Astrocyte of the spinal cord (primary cell): ENCODE measurements around the gene SLC8A3.

Experiments used
- DNase-seq: peaks from one replicate; pipeline ENCODE4 v3.0.0; 2011; ENCODE audit warnings: low read depth, low spot score
- H3K4me3 ChIP-seq: 2 replicates; pipeline ENCODE4 v1.5.1; 2011; ENCODE audit warnings: low read depth, mild to moderate bottlenecking, low read length, moderate library complexity
- in situ Hi-C: cut with HindIII; loops from 2 replicates; pipeline ENCODE4 v1.10.0; 2017; ENCODE audit warnings: low sequenced_read_pairs
- TF ChIP-seq, protein P1 (sequence below): IDR thresholded peaks from 2 replicates; pipeline ENCODE4 v1.5.1; 2012; ENCODE audit warnings: low read depth, mild to moderate bottlenecking, low read length, inconsistent platforms

The SLC8A3 gene

DNA sequence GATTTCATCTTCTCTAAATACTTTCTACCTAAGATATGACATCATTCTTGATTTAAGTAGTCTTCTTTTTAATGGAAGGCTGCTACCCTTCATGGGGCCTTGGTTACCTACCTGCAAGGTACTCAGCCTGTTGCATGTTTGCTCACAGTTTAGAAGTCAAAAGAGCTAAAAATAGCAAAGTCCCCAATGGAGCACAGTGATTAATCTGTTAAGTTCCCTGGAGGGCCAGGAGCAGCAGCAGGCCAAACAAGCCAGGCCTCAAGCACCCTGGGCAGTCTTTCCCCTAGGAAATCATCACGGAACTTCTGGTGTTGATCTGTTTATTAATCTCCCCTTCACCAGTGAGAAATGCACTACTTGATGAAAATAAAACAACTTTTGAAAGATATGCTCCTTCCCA, 24.0 kb upstream of the SLC8A3 start:
- TF ChIP-seq, protein P1, sequence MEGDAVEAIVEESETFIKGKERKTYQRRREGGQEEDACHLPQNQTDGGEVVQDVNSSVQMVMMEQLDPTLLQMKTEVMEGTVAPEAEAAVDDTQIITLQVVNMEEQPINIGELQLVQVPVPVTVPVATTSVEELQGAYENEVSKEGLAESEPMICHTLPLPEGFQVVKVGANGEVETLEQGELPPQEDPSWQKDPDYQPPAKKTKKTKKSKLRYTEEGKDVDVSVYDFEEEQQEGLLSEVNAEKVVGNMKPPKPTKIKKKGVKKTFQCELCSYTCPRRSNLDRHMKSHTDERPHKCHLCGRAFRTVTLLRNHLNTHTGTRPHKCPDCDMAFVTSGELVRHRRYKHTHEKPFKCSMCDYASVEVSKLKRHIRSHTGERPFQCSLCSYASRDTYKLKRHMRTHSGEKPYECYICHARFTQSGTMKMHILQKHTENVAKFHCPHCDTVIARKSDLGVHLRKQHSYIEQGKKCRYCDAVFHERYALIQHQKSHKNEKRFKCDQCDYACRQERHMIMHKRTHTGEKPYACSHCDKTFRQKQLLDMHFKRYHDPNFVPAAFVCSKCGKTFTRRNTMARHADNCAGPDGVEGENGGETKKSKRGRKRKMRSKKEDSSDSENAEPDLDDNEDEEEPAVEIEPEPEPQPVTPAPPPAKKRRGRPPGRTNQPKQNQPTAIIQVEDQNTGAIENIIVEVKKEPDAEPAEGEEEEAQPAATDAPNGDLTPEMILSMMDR, result no peak

DNA sequence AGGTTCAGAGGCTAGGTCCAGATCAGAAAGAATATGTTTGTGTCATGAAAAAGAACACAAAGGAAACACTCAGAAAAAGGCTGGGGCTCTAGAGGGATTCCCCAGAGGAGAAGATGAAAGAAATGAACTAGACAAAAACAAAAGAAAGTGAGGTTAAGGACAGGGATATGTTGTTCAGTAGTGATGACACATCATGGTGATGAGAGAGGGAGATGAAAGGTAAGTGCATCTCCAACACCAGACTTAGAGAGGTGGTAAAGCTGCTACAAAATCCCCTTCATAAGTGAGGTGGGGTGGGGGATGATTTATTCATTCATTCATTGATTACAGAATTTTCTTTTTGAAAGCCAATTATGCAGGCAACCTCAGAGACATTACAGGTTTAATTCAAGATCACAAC, 19.6 kb upstream of the SLC8A3 start:
- DNase-seq, result no peak
- H3K4me3 ChIP-seq, result no peak overlapping the region
- TF ChIP-seq, protein P1, result no peak
- in situ Hi-C loops, result no loop called here

More for the DNA sequence above, 24.0 kb upstream of the SLC8A3 start:
- DNase-seq, result no peak
- H3K4me3 ChIP-seq, result no peak overlapping the region
- in situ Hi-C loops, result no loop called here

DNA sequence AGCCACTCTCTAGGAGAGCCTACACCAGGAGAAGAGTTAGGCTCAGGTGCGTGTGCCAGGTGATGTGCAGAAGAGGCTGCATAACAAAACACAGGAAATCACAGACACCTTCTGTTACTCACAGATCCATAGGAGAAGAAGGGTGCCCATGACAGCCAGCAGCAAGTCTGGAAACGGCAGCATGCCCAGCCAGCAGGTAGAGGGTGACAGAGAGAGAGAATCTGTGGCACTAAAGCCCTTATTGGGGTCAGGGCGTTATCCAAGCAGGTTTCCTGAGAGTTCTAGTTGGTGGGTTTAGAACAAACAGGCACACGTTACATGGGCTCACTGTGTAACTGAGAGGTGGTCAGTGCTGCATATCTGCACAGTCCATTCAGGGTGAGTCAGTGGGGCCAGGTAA, 14.9 kb upstream of the SLC8A3 start:
- in situ Hi-C loops, result no loop called here
- no peak overlapping the region for H3K4me3 ChIP-seq
- no peak for DNase-seq
- TF ChIP-seq, protein P1, result no peak

DNA sequence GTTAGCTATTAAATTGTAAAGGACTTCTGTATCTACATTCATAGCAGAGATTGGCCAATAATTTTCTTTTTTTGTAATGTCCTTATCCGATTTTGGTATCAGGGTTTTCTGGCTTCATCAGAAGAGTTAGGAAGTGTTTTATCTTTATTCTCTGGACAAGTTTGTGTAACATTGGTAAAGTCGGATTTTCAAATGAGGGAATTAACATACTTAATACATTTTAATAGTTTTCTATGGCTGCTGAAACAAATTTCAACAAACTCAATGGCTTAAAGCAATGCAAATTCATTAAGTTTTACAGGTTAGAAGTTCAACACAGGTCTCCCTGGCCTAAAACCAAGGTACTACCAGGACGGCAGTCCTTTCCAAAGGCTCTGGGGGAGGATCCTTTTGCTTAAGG, 13.2 kb upstream of the SLC8A3 start:
- TF ChIP-seq, protein P1, result no peak
- no peak overlapping the region for H3K4me3 ChIP-seq
- in situ Hi-C loops, result no loop called here
- no peak for DNase-seq

DNA sequence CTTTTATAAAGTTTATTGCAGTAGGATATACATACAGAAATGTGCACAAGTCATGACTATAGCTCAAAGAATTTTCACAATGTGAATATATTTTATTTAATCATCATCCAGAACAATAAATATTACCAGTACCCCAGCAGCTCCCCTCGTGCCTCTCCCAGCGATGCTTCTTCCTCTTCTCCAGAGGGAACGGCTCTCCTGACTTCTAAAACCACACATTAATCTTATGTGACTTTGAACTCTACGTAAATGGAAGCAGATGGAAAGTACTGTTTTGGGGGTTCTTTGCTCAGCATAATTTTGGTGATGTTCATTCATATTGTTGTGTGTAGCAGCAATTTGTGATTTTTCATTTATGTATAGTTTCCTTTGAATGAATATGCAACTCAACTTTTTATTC, 4.6 kb upstream of the SLC8A3 start:
- in situ Hi-C loops, result no loop called here
- DNase-seq, result no peak
- H3K4me3 ChIP-seq, result no peak overlapping the region
- TF ChIP-seq, protein P1, result no peak

DNA sequence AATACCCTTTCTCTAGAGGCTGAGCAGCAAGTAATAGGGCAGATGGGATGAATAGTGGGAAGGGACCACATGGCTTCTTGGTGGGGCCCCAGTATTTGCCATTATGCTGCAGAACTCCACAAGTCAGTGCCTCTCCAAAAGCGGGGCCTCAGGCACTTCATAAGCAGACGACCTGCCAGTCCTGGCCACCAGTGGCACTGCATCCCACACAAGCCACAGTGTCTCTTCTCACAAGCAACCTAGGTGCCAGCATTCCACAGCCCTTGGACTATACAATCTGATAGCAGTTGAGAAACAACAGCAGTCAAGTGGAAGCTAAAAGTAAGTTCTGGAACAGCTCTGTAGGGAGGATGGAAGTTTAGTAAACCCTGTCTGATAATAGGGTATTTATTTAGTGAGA, 4.2 kb upstream of the SLC8A3 start:
- no peak for DNase-seq
- TF ChIP-seq, protein P1, result no peak
- in situ Hi-C loops, result no loop called here
- no peak overlapping the region for H3K4me3 ChIP-seq

DNA sequence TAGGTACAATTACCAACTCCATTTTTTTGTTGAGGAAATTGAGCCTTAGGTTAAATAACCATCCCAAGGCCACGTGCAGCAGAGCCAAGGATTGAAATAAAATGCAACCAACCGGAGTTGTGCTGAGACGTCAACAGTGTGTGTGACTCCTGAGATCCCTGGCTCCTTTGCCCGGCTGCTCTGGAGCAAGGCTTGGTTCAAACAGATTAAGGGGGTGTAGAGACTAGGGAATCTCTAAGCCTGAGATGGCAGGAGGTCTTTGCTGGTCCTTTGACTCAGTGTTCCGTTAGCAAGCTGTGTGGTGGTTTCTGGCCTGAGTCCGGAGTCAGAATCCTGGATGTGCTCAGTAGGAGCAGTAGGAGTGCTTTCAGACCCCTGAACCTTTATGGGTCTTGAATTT, 1.4 kb upstream of the SLC8A3 start:
- TF ChIP-seq, protein P1, result no peak
- H3K4me3 ChIP-seq, result no peak overlapping the region
- in situ Hi-C loops, result no loop called here
- no peak for DNase-seq
